Hepatic stellate cell (primary cell): ENCODE measurements around the gene TCF7L1.

Experiments
- DNase-seq: peaks from one replicate; pipeline ENCODE4 v3.0.0; 2011; ENCODE audit warnings: low spot score

TCF7L1 gene

GRCh38 chr2:85356186-85356585, 223.0 kb downstream of the TCF7L1 start:
- no peak for DNase-seq

- no peak for DNase-seq
Observed at GRCh38 chr2:85357736-85358135, 224.5 kb downstream of the TCF7L1 start.
